GM18951 (cell line): ENCODE data around the gene CEP20.
"Not testable (repeated sequence)": the region's sequence is repeated elsewhere in the genome, so short reads cannot be mapped to it uniquely, and the experiment has no call there.

Experiments
- POLR2A ChIP-seq: IDR thresholded peaks from 4 replicates; pipeline ENCODE4 v1.6.1; 2011; ENCODE audit warnings: mild to moderate bottlenecking; ENCODE audit not compliant: insufficient read length, insufficient read depth; ENCODE audit errors: extremely low read depth
- in situ Hi-C: fragments of 300-500 bp; cut with MboI; formaldehyde crosslinking; loops from one replicate; pipeline ENCODE4 v1.12.0; 2022; ENCODE audit warnings: low sequenced_read_pairs, mixed read lengths, inconsistent platforms; ENCODE audit not compliant: unreplicated experiment

Gene CEP20

DNA sequence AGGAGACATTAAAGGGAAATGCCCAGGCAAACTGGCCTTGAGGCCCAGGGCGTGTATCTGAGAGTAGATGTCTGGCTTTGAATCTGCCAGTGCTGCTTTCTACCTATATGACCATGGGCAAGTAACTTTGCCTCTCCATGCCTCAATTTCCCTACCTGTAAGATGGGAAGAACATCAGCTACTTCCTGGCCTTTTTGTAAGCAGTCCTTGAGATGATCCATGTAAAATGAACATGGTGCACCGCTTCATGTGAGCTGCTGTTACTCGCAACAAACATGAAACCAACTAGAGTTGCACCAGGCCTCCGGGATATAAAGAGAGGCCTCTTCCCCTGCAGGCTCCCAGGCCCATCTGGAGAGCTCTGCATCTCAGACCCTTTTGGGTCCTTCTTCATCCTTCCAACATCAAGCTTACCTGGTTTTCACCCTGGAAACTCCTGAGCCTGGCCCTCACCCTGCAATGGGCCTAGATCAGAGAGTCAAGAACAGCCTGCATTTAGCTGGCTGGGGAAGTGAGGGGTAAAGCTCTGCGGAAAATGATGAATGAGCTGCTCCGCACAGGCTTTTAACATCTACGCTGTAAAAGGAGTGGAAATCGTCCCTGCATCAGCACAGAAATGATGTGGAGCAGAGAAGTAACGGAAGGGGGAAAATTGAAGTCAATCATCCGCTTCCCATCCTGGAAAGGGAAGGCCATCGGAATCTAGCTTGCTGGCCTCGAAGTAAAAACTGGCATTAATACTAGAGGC, 29.3 kb downstream of the CEP20 start:
- in situ Hi-C loops, result no loop called here
- TF ChIP-seq POLR2A, result no peak

DNA sequence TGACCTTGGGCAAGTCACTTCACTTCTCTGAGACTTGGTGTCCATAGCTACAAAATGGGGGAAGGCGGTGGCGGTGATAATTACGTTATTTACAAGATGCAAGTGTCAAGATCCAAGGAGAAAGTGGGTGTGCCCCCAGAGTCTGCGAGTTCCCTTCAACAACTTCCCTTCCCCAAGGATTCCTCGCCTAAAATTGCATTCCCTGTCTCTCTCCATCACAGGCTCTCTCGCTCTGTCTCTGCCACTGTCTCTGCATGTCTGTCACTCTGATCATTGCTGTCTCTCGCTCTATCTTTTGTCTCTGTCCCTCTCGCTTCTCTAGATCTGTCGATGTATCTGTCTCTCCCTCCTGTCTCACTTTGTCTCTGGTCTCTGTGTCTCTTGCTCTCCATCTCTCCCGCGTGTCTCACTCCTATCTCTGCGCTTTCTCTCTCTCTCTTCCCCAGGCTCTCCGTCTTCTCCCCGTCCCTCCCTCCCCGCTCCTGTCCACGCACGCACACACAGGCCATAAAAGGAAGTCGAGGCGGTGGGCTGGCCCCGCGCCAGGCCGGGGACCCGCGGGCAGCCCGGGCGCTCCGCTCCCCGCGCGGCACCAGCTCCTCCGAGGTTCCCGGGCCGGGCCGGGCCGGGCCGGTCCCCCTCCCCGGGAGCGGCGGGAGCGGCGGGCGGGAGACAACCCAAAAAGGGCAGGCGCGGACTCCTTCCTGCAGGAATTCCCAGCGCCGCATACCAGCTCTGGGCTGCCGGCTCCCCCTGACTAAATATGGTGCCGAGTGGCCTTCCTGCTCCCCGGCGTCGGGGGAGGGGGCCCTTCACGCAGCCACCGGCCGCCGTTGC, 30.5 kb downstream of the CEP20 start:
- no peak for TF ChIP-seq POLR2A
- in situ Hi-C loops, result no loop called here

DNA sequence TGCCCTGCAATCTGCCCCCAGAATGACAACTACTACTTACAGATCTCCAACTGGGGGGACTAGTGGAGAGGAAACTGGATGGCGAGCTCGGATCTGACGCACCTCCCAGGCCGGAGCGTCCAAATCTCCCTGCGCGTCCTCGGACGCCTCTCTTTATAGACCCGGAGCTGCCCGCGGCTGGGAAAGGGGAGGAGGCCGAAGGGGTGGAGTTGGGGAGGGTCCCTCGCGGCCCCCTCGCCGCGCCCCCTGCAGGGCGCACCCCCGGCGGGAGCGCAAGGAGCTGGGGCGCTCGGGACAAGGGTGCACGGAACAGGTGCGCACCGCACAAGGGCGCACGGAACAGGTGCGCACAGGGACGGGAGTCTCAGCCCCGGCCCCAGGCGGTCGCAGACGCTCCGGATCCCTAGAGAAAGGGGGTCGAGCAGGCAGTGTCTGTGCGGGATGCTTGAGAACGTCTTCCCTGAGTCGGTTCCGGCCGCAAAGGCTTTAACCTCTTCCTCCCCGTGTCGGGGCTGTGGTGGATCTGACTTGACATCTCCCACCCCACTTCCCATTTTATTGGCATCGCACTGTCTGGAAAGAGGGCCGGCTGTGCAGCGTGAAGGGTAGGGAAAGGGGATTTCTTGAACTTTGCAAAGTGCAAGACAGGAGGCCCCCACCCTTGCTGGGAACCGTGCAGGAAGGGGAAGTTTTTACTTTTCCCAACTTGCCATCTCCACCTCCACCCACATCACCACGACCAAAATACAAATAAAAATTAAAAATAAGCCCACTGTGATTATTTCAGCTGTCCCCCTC, 31.3 kb downstream of the CEP20 start, which contains the start of gene MYH11:
TSS of gene MYH11 (minus strand) at position 128 of the 798 bp plus-strand sequence. CDS start 18,776 bp downstream, outside the sequence.
- in situ Hi-C loops, result no loop called here
- TF ChIP-seq POLR2A, result no peak

DNA sequence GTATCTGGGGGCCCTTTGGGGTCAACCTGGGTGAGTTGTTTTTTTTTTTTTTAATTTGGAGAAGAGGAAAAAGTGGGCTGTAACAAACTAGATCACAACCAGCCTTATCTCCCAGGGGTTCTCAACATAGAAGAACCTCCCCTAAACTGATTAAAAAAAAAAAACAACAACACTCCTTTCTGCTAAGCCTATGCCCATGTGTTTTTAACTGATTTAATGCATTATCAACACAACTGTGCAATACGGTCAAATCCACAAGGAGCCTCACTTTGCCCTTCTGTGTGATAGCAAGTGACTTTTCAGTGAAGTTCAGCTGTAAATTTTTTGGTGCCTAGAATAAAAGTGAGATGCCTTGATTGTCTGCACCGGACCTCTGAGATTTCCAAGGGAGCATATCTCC, 32.2 kb downstream of the CEP20 start:
- in situ Hi-C loops, result no loop called here
- TF ChIP-seq POLR2A, result no peak

DNA sequence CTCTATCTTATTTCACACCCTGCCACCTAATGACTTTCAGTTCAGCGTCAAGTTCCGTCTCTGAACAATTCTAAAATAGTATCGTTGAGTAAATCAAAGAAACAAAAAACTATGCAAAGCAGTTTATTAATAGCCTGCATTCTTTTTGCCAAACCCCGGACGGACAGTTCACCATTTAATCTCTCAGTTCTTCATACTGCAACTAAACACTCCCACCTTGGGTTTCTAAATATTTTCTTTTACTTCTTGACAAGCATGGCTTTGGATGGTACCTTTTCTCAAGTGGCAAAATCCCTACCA, 32.7 kb downstream of the CEP20 start:
- TF ChIP-seq POLR2A, result no peak
- in situ Hi-C loops, result no loop called here

DNA sequence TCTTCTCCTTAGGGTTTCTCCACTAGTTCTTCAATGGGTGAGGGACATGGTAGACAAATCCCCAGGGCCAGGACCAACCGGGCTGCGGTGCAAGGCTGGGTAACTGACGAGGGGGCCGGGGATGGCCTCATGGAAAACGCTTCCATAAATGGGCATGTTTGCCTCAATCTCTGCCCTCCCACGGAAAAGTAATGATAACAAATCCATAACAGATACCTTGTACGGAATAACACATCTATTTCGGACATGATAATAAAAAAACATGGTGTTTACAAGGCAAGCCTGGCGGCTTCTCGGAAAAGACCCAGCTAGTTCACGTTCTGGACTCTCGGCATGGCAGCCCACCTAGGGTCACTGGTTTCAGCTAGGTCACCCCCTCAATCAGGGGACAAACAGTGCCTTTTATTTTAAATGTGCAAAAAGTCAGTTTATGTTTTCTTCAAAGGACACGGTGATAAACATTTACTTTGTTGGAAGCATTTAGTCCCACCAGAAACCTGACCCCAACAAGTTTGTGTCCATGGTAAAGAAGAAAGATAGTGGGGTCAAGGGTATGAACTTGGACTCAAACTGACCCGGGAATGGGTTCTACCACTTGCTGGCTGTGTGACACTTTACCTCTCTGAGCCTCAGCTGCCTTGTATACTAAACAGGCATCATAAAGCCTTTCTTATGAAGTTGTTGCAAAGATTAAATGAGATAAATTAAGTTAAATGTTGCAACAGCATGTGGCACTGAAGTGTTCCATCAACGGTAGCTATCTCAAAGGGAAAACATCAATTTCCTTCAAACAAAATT, 33.3 kb downstream of the CEP20 start:
- TF ChIP-seq POLR2A, result no peak
- in situ Hi-C loops, result no loop called here

DNA sequence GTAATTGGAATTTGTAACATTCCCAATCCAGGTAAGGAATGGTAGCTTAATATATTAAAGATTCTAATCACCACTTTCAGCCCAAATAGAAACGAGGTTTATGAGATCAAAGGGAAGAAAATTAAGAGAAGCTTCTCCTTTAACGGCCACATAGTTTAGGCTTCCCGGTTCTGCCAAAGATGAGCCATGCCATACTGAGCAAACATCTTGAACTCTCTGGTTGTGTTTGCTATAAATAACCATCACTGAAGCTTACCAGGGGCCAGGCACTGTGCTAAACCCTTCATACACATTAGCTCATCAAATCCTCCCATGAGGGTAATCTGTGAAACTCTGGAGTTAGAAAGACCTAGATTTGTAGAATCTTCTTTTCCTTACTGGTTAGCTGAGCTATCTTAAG, 34.3 kb downstream of the CEP20 start:
- no peak for TF ChIP-seq POLR2A
- in situ Hi-C loops, result no loop called here

DNA sequence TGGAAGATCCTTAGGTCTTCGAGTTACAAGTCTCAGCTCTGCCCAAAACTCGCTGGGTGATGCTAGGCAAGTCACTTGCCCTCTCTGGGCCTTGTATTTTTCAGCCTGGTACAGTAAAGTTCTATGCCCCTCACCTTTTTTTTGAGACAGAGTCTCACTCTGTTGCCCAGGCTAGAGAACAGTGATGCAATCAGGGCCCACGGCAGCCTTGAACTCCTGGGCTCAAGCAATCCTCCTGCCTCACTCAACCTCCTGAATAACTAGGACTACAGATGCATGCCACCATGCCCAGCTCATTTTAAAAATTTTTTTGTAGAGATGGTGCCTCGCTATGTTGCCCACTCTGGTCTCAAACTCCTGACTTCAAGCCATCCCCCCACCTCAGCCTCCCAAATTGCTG, 35.4 kb downstream of the CEP20 start:
- in situ Hi-C loops, result no loop called here
- TF ChIP-seq POLR2A, result no peak

DNA sequence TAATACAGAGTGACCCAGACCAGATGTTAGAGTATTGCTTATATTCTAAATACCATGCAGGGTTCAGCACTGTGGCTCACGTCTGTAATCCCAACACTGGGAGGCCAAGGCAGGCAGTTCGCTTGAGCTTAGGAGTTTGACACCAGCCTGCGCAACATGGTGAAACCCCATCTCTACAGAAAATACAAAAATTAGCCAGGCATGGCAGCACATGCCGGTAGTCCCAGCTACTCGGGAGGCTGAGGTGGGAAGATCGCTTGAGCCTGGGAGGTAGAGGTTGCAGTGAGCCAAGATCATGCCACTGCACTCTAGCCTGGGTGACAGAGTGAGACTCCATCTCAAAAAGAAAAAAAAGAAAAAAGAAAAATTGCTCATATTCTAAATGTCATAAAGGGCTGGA, 37.8 kb downstream of the CEP20 start:
- in situ Hi-C loops, result not testable (repeated sequence)

DNA sequence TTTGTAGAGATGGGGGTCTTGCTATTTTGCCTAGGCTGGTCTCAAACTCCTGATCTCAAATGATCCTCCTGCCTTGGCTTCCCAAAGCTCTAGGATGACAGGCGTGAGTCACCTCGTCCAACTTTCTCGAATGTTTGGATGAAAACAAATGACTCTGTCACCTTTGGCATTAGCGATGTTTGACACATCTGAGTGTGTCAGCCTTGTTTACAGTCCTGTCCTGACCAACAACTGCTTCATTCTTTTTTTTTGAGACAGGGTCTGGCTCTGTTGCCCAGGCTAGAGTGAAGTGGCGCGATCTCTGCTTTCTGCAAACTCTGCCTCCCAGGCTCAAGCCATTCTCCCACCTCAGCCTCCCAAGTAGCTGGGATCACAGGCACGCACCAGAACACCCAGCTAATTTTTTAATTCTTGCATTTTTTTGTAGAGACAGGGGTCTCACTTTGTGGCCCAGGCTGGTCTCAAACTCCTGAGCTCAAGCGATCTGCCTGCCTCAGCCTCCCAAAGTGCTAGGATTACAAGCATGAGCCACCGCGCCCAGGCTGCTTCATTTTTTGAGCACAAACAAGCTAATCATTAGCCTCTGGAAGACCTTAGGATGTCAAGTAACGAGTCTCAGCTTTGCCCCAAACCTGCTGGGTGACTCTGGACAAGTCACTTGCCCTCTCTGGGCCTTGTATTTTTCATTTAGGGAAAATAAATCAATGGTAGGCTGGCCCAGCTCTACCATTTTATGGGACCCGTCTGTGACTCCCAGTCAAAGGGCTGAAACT, 39.0 kb downstream of the CEP20 start:
- no peak for TF ChIP-seq POLR2A
- in situ Hi-C loops, result no loop called here

DNA sequence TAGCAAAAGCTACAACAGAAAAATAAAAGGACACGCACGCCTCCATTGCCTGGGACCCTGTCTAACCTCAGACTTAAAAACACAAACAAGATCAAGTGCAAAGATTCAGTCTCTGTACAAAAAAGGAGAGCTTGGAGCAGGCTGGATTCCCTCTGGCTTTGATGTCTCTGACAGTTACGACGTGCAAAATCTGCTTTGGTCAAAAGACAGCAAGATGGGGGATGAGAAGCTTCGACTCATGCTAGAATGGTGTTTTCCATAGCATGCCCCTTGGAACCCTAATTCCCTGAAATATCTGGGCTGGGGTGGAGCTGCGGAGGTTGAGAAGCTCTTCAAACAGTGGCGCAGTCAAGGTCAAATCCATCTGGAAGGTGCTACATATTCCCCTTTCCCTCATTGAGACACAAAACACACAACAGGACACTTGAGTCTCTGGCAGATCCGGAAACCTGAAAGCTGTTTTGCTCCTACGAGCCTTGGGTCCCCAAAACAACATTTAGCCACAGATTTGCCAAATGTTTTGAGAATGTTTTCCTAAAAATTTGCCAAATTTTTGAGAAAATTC, 40.7 kb downstream of the CEP20 start:
- no peak for TF ChIP-seq POLR2A
- in situ Hi-C loops, result no loop called here

DNA sequence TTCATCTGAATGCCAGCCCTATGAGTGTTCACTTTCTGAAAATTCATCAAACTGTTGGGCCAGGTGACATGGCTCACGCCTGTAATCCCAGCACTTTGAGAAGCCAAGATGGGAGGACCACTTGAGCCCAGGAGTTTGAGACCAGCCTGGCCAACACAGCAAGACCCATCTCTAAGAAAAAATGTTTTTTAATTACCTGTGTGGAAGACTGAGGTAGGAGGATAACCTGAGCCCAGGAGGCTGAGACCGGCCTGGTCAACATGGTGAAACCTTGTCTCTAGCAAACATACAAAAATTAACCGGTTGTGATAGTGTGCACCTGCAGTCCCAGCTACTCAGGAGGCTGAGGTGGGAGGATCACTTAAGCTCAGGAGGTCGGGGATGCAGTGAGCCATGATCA, 41.9 kb downstream of the CEP20 start:
- no peak for TF ChIP-seq POLR2A

More for the DNA sequence above, 41.9 kb downstream of the CEP20 start:
- in situ Hi-C loops, result no loop called here
